RWPE2 (cell line): ENCODE data around the gene LHFPL3.

Source experiments
- ATAC-seq: fragments of 200-7000 bp; cut with Tn5 transposase; 3 replicates; pipeline ENCODE4 v1.9.1; 2021; ENCODE audit warnings: low read depth
- DNase-seq: peaks from one replicate; pipeline ENCODE4 v3.0.0-alpha.2; 2020; ENCODE audit warnings: low spot score
- H3K27ac ChIP-seq: fragments of 450-650 bp; 2 replicates; pipeline ENCODE4 v1.5.1; 2017; ENCODE audit warnings: mild to moderate bottlenecking; ENCODE audit not compliant: poor library complexity, severe bottlenecking
- H3K27me3 ChIP-seq: fragments of 250-450 bp; sonication (Bioruptor Pico); 2 replicates; pipeline ENCODE4 v1.5.1; 2021; ENCODE audit warnings: mild to moderate bottlenecking, moderate library complexity; ENCODE audit not compliant: insufficient read depth, poor library complexity, severe bottlenecking
- H3K36me3 ChIP-seq: fragments of 250-450 bp; sonication (Bioruptor Pico); 2 replicates; pipeline ENCODE4 v1.5.1; 2020; ENCODE audit warnings: low read depth, mild to moderate bottlenecking, moderate library complexity
- H3K4me1 ChIP-seq: fragments of 250-450 bp; sonication (Bioruptor Pico); 2 replicates; pipeline ENCODE4 v1.5.1; 2021; ENCODE audit warnings: mild to moderate bottlenecking, moderate library complexity; ENCODE audit not compliant: insufficient read depth, poor library complexity, severe bottlenecking
- H3K4me3 ChIP-seq: fragments of 250-450 bp; sonication (Bioruptor Pico); 2 replicates; pipeline ENCODE4 v1.5.1; 2021; ENCODE audit warnings: mild to moderate bottlenecking, moderate library complexity; ENCODE audit not compliant: severe bottlenecking
- H3K9me3 ChIP-seq: fragments of 250-450 bp; sonication (Bioruptor Pico); 2 replicates; pipeline ENCODE4 v1.5.1; 2021; ENCODE audit warnings: mild to moderate bottlenecking, moderate library complexity; ENCODE audit not compliant: severe bottlenecking
- CTCF ChIP-seq: fragments of 450-650 bp; IDR thresholded peaks from one replicate; pipeline ENCODE4 v1.5.1; 2017; ENCODE audit warnings: mild to moderate bottlenecking, moderate library complexity; ENCODE audit not compliant: poor library complexity, severe bottlenecking

The LHFPL3 gene

GRCh38 chr7:104296266-104296665, 32.1 kb upstream of the LHFPL3 start:
- no peaks in the 10 kb centered on the region for H3K4me1 ChIP-seq
- ATAC-seq (no peak), DNase-seq (no peak)
- H3K36me3 ChIP-seq = no peaks in the 10 kb centered on the region
- TF ChIP-seq CTCF = no peak
- H3K4me3 ChIP-seq = no peak overlapping the region
- H3K27ac ChIP-seq = no peak overlapping the region
- peaks cover 6% of the 10 kb centered on the region for H3K27me3 ChIP-seq
- H3K9me3 ChIP-seq = no peaks in the 10 kb centered on the region

GRCh38 chr7:104296900-104297299, 31.5 kb upstream of the LHFPL3 start:
- no peak overlapping the region for H3K27ac ChIP-seq
- DNase-seq = no peak
- H3K27me3 ChIP-seq = peaks cover 6% of the 10 kb centered on the region
- H3K4me1 ChIP-seq = no peaks in the 10 kb centered on the region
- no peak overlapping the region for H3K4me3 ChIP-seq
- no peaks in the 10 kb centered on the region for H3K36me3 ChIP-seq
- H3K9me3 ChIP-seq = no peaks in the 10 kb centered on the region
- ATAC-seq = no peak
- TF ChIP-seq CTCF = no peak

- DNase-seq (no peak), ATAC-seq (no peak)
- TF ChIP-seq CTCF = no peak
These were observed 29.1 kb upstream of the LHFPL3 start for GRCh38 chr7:104299323-104299722.

GRCh38 chr7:104299777-104300176, 28.6 kb upstream of the LHFPL3 start:
- no peaks in the 10 kb centered on the region for H3K27me3 ChIP-seq
- ATAC-seq = no peak
- no peaks in the 10 kb centered on the region for H3K9me3 ChIP-seq
- H3K4me1 ChIP-seq = no peaks in the 10 kb centered on the region
- H3K4me3 ChIP-seq = no peak overlapping the region
- TF ChIP-seq CTCF = no peak
- no peak for DNase-seq
- H3K36me3 ChIP-seq = no peaks in the 10 kb centered on the region
- H3K27ac ChIP-seq = no peak overlapping the region

More at GRCh38 chr7:104299323-104299722, 29.1 kb upstream of the LHFPL3 start:
- Histone ChIP-seq H3K36me3 (no peaks in the 10 kb centered on the region), H3K27me3 (no peaks in the 10 kb centered on the region), H3K9me3 (no peaks in the 10 kb centered on the region), H3K4me3 (no peak overlapping the region), H3K4me1 (no peaks in the 10 kb centered on the region), H3K27ac (no peak overlapping the region)

- Histone ChIP-seq H3K27ac (no peak overlapping the region), H3K36me3 (no peaks in the 10 kb centered on the region), H3K4me1 (no peaks in the 10 kb centered on the region), H3K9me3 (no peaks in the 10 kb centered on the region), H3K27me3 (no peaks in the 10 kb centered on the region), H3K4me3 (no peak overlapping the region)
- ATAC-seq (no peak), DNase-seq (no peak)
- no peak for TF ChIP-seq CTCF
These were observed 21.6 kb upstream of the LHFPL3 start for GRCh38 chr7:104306793-104307192.
